IMR-90 (cell line): ENCODE results near the gene TIAM2. TPM values are rescaled to one million over a fixed set of nuclear protein-coding genes. Genes with fewer than 3 reads are reported as not detected.

Experiments
- ATAC-seq: fragments of 200-7000 bp; cut with Tn5 transposase; 2 replicates; pipeline ENCODE4 v1.9.1; 2020; ENCODE audit warnings: low read depth, mild to moderate bottlenecking, moderate library complexity
- BruUV-seq: library from RNA; stranded (reverse); fragments of 400-500 nt; replicated peaks from 2 replicates; lab custom pipeline; 2021; lab: Mats Ljungman, UMichigan
- CTCF ChIA-PET: fragments of 300-600 bp; formaldehyde crosslinking; extraction: SDS; loops from one replicate; lab custom pipeline; 2021; ENCODE audit warnings: antibody characterized with exemption; lab: Yijun Ruan, JAX
- POLR2A ChIA-PET: fragments of 300-600 bp; sonication (Branson Sonifier 250); formaldehyde crosslinking; loops from one replicate; lab custom pipeline; 2022; ENCODE audit warnings: antibody characterized with exemption; ENCODE audit not compliant: unreplicated experiment; lab: Charles Lee
- DNase-seq: peaks from one replicate; pipeline ENCODE4 v3.0.0; 2013
- H2AFZ ChIP-seq: replicated peaks from 2 replicates; pipeline ENCODE3; 2013; ENCODE audit warnings: low read length, mild to moderate bottlenecking; ENCODE audit not compliant: poor library complexity
- H2AK5ac ChIP-seq: 2 replicates; pipeline ENCODE4 v1.6.1; 2013; ENCODE audit warnings: low read depth, low read length, inconsistent platforms
- H2AK9ac ChIP-seq: replicated peaks from 2 replicates; pipeline ENCODE3; 2013; ENCODE audit warnings: mild to moderate bottlenecking, low read depth, low read length, moderate library complexity; ENCODE audit not compliant: poor library complexity
- H2BK120ac ChIP-seq: 2 replicates; pipeline ENCODE4 v1.6.1; 2013; ENCODE audit warnings: low read depth, low read length, inconsistent platforms
- H2BK15ac ChIP-seq: 3 replicates; pipeline ENCODE4 v1.6.1; 2013; ENCODE audit warnings: low read depth, low read length, inconsistent platforms
- H2BK20ac ChIP-seq: 2 replicates; pipeline ENCODE4 v1.6.1; 2013; ENCODE audit warnings: low read depth, mild to moderate bottlenecking, inconsistent platforms, low read length, moderate library complexity
- H2BK5ac ChIP-seq: 2 replicates; pipeline ENCODE4 v1.6.1; 2013; ENCODE audit warnings: mild to moderate bottlenecking, low read depth, low read length, inconsistent platforms; ENCODE audit not compliant: poor library complexity, severe bottlenecking
- H3K14ac ChIP-seq: replicated peaks from 2 replicates; pipeline ENCODE4 v1.6.1; 2013; ENCODE audit warnings: low read depth, low read length, inconsistent platforms
- H3K18ac ChIP-seq: 2 replicates; pipeline ENCODE4 v1.6.1; 2013; ENCODE audit warnings: low read depth, low read length, control low read depth
- H3K23ac ChIP-seq: 2 replicates; pipeline ENCODE4 v1.6.1; 2013; ENCODE audit warnings: low read depth, low read length, inconsistent platforms
- H3K27ac ChIP-seq: 2 replicates; pipeline ENCODE4 v1.5.1; 2013; ENCODE audit warnings: mild to moderate bottlenecking, control low read depth, low read length; ENCODE audit not compliant: insufficient read depth
- H3K27me3 ChIP-seq: 2 replicates; pipeline ENCODE4 v1.6.1; 2013; ENCODE audit warnings: low read length; ENCODE audit not compliant: control insufficient read depth, insufficient read depth
- H3K36me3 ChIP-seq: 2 replicates; pipeline ENCODE4 v1.6.1; 2013; ENCODE audit warnings: low read length, mixed read lengths; ENCODE audit not compliant: control insufficient read depth, insufficient read depth
- H3K4ac ChIP-seq: 2 replicates; pipeline ENCODE4 v1.6.1; 2013; ENCODE audit warnings: low read depth, low read length, inconsistent platforms
- H3K4me1 ChIP-seq: 2 replicates; pipeline ENCODE4 v1.6.1; 2013; ENCODE audit warnings: low read length, mixed read lengths; ENCODE audit not compliant: control insufficient read depth, insufficient read depth
- H3K4me2 ChIP-seq: 2 replicates; pipeline ENCODE4 v1.6.1; 2013; ENCODE audit warnings: low read depth, mild to moderate bottlenecking, control low read depth, low read length, moderate library complexity
- H3K4me3 ChIP-seq: 2 replicates; pipeline ENCODE4 v1.5.1; 2013; ENCODE audit warnings: low read depth, mild to moderate bottlenecking, control low read depth, low read length, moderate library complexity; ENCODE audit not compliant: insufficient read depth
- H3K56ac ChIP-seq: 2 replicates; pipeline ENCODE4 v1.6.1; 2013; ENCODE audit warnings: low read length, inconsistent platforms; ENCODE audit not compliant: insufficient read depth; ENCODE audit errors: extremely low read depth
- H3K79me1 ChIP-seq, 2 experiments: 2 replicates each; pipeline ENCODE4 v1.6.1; 2013; ENCODE audit warnings: low read length in 2 of 2, inconsistent platforms in 1 of 2, low read depth in 1 of 2
- H3K9ac ChIP-seq: 2 replicates; pipeline ENCODE4 v1.6.1; 2013; ENCODE audit warnings: low read depth, low read length, control low read depth
- H3K9me1 ChIP-seq: 2 replicates; pipeline ENCODE4 v1.6.1; 2013; ENCODE audit warnings: low read length, inconsistent platforms; ENCODE audit not compliant: insufficient read depth
- H3K9me3 ChIP-seq: 2 replicates; pipeline ENCODE4 v1.6.1; 2013; ENCODE audit warnings: low read length; ENCODE audit not compliant: control insufficient read depth, insufficient read depth
- H4K20me1 ChIP-seq: 2 replicates; pipeline ENCODE4 v1.6.1; 2013; ENCODE audit warnings: low read length, inconsistent platforms; ENCODE audit not compliant: insufficient read depth
- H4K5ac ChIP-seq: 2 replicates; pipeline ENCODE4 v1.6.1; 2013; ENCODE audit warnings: mild to moderate bottlenecking, low read depth, low read length, control low read depth
- H4K8ac ChIP-seq, 2 experiments: 2 replicates each; pipeline ENCODE4 v1.6.1; 2013; ENCODE audit warnings: low read depth in 2 of 2, low read length in 2 of 2, control low read depth in 1 of 2, inconsistent platforms in 1 of 2
- H4K91ac ChIP-seq: 2 replicates; pipeline ENCODE4 v1.6.1; 2013; ENCODE audit warnings: low read depth, low read length, inconsistent platforms; ENCODE audit not compliant: insufficient read depth
- BHLHE40 ChIP-seq: fragments of 150-350 bp; IDR thresholded peaks from 2 replicates; pipeline ENCODE4 v1.6.1; 2016; ENCODE audit warnings: mild to moderate bottlenecking, low read depth, low read length
- CEBPB ChIP-seq: IDR thresholded peaks from 2 replicates; pipeline ENCODE4 v1.6.1; 2012; ENCODE audit warnings: low read depth, low read length, improper control_type of control experiment
- CHD1 ChIP-seq: IDR thresholded peaks from 2 replicates; pipeline ENCODE4 v1.6.1; 2012; ENCODE audit warnings: low read depth, low read length, improper control_type of control experiment
- FOS ChIP-seq: fragments of 150-350 bp; IDR thresholded peaks from 2 replicates; pipeline ENCODE4 v1.6.1; 2016; ENCODE audit warnings: low read depth, low read length
- MAFK ChIP-seq: IDR thresholded peaks from 2 replicates; pipeline ENCODE4 v1.6.1; 2012; ENCODE audit warnings: low read depth, low read length, improper control_type of control experiment
- MXI1 ChIP-seq: IDR thresholded peaks from 2 replicates; pipeline ENCODE4 v1.6.1; 2012; ENCODE audit warnings: low read depth, mild to moderate bottlenecking, low read length, moderate library complexity, borderline replicate concordance
- NFE2L2 ChIP-seq: fragments of 150-350 bp; IDR thresholded peaks from 2 replicates; pipeline ENCODE4 v1.6.1; 2016; ENCODE audit warnings: low read depth, mild to moderate bottlenecking, low read length
- POLR2A ChIP-seq: IDR thresholded peaks from 2 replicates; pipeline ENCODE4 v1.6.1; 2012; ENCODE audit warnings: mild to moderate bottlenecking, low read depth, low read length
- RAD21 ChIP-seq: IDR thresholded peaks from 2 replicates; pipeline ENCODE4 v1.6.1; 2012; ENCODE audit warnings: low read length, improper control_type of control experiment
- RCOR1 ChIP-seq: IDR thresholded peaks from 2 replicates; pipeline ENCODE4 v1.6.1; 2012; ENCODE audit warnings: mild to moderate bottlenecking, low read length, improper control_type of control experiment; ENCODE audit not compliant: insufficient replicate concordance
- RFX5 ChIP-seq: IDR thresholded peaks from 2 replicates; pipeline ENCODE4 v1.8.0; 2012; ENCODE audit warnings: low read depth, mild to moderate bottlenecking, low read length, moderate library complexity
- WGBS, 2 experiments: methylation state at CpG; one replicate each; pipeline versions ENCODE4 v1.1.5 to v1.1.7; 2013; ENCODE audit warnings: missing lambda C conversion rate in 2 of 2; ENCODE audit not compliant: insufficient read length in 1 of 2; ENCODE audit errors: extremely low coverage in 2 of 2; 5-methylcytosine and 5-hydroxymethylcytosine counted together
- dilution Hi-C: fragments of 300-500 bp; cut with HindIII; formaldehyde crosslinking; loops from one replicate; pipeline ENCODE4 v1.14.3; 2018; ENCODE audit warnings: low sequenced_read_pairs; ENCODE audit not compliant: unreplicated experiment
- in situ Hi-C: fragments of 300-500 bp; cut with MboI; formaldehyde crosslinking; loops from 3 replicates; pipeline ENCODE4 v1.14.3; 2019; ENCODE audit warnings: low sequenced_read_pairs, inconsistent platforms, mixed read lengths
- intact Hi-C: fragments of 100-400 bp; cut with micrococcal nuclease; formaldehyde crosslinking; loops from 2 replicates; pipeline ENCODE4 v1.10.0; 2022
- polyA plus RNA-seq, 3 experiments: library from polyadenylated mRNA; depleted of rRNA; stranded (reverse); fragments of >200 nt; gene quantifications; 2 replicates each; pipeline ENCODE4 v1.2.3, GENCODE V29; 2012; ENCODE audit warnings: low replicate concordance in 1 of 3
- total RNA-seq: library from RNA; depleted of rRNA; stranded (reverse); fragments of >200 nt; gene quantifications from 2 replicates; pipeline ENCODE4 v1.2.3, GENCODE V29; 2012
- TF ChIP-seq, protein P1 (sequence below): fragments of 150-350 bp; IDR thresholded peaks from 2 replicates; pipeline ENCODE4 v1.6.1; 2016; ENCODE audit warnings: low read depth, mild to moderate bottlenecking, low read length, moderate library complexity, borderline replicate concordance
- TF ChIP-seq, protein P2 (sequence below): fragments of 150-350 bp; IDR thresholded peaks from 2 replicates; pipeline ENCODE4 v1.6.1; 2017; ENCODE audit warnings: mild to moderate bottlenecking, antibody characterized with exemption, low read length, low read depth

TIAM2 gene
- total and polyA plus RNA-seq, 2 of the 4 experiments (the other 2 are of a cell fraction), result 3.1 to 4.7 TPM

- TF ChIP-seq CEBPB (no peak), FOS (no peak), MXI1 (no peak), NFE2L2 (no peak), POLR2A (no peak), RAD21 (no peak), BHLHE40 (no peak), RCOR1 (no peak), CHD1 (no peak), RFX5 (no peak), MAFK (no peak)
- TF ChIP-seq, protein P1, sequence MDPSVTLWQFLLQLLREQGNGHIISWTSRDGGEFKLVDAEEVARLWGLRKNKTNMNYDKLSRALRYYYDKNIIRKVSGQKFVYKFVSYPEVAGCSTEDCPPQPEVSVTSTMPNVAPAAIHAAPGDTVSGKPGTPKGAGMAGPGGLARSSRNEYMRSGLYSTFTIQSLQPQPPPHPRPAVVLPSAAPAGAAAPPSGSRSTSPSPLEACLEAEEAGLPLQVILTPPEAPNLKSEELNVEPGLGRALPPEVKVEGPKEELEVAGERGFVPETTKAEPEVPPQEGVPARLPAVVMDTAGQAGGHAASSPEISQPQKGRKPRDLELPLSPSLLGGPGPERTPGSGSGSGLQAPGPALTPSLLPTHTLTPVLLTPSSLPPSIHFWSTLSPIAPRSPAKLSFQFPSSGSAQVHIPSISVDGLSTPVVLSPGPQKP, result no peak
- TF ChIP-seq, protein P2, sequence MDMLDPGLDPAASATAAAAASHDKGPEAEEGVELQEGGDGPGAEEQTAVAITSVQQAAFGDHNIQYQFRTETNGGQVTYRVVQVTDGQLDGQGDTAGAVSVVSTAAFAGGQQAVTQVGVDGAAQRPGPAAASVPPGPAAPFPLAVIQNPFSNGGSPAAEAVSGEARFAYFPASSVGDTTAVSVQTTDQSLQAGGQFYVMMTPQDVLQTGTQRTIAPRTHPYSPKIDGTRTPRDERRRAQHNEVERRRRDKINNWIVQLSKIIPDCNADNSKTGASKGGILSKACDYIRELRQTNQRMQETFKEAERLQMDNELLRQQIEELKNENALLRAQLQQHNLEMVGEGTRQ, result no peak
- Histone ChIP-seq H3K36me3 (no peaks in the 10 kb centered on the region), H3K4me2 (no peak overlapping the region), H3K14ac (no peak overlapping the region), H2AK5ac (no peak overlapping the region), H3K18ac (no peak overlapping the region), H2BK120ac (no peak overlapping the region), H3K4me3 (no peak overlapping the region), H3K27me3 (no peaks in the 10 kb centered on the region), H4K91ac (no peak overlapping the region; the same call in 1 of the 2 replicates), H3K79me1 (peaks cover 0 to 32% of the 10 kb centered on the region in 2 experiments; a peak in 3 of 4 replicates), H4K8ac (no peak overlapping the region), H3K27ac (no peak overlapping the region), H3K23ac (no peak overlapping the region), H4K5ac (no peak overlapping the region), H2BK15ac (no peak overlapping the region), H3K9ac (no peak overlapping the region), H4K20me1 (no peaks in the 10 kb centered on the region), H3K4ac (no peak overlapping the region), H3K56ac (no peak overlapping the region), H3K9me3 (no peaks in the 10 kb centered on the region), H3K4me1 (no peaks in the 10 kb centered on the region; the same call in 1 of the 2 replicates), H2BK20ac (no peak overlapping the region), H2AFZ (no peak overlapping the region), H2BK5ac (no peak overlapping the region), H3K9me1 (peaks cover 7% of the 10 kb centered on the region; the same call in 1 of the 2 replicates), H2AK9ac (peak overlapping the region; percentile 9)
- BruUV-seq, result no TSS peak
- WGBS, 2 experiments, result no CpG with 5 or more reads among the region's 7 CpGs
- ATAC-seq (no peak), DNase-seq (no peak)
- in situ Hi-C loops, result loop anchor here (10.0 kb wide), 1 partner anchor 161 kb away; no protein-coding TSS in a partner anchor
- intact Hi-C loops, result no loop called here
- POLR2A ChIA-PET, result no interaction called here
- CTCF ChIA-PET, result no interaction called here
- dilution Hi-C loops, result no loop called here
Observed at GRCh38 chr6:155003476-155003875, 8.4 kb downstream of the TIAM2 start.
